Right lobe of liver (tissue), 6 donors: ENCODE results near the gene FBXO7. TPM values are rescaled to one million over a fixed set of nuclear protein-coding genes. Genes with fewer than 3 reads are reported as not detected.

Experiments
- ATAC-seq, 4 donors: fragments of 200-7000 bp; cut with Tn5 transposase; one replicate each; pipeline ENCODE4 v1.9.1; 2020; ENCODE audit warnings: mild to moderate bottlenecking in 4 of 4, moderate library complexity in 4 of 4
- DNase-seq, 3 donors: peaks; one replicate each; pipeline ENCODE4 v3.0.0-alpha.2; 2020
- H3K27ac ChIP-seq, 3 donors: fragments of 200-600 bp; one replicate each; pipeline ENCODE4 v1.8.0; 2022
- H3K27me3 ChIP-seq, 2 donors: fragments of 200-600 bp; one replicate each; pipeline ENCODE4 v1.8.0; 2022
- H3K36me3 ChIP-seq, 4 donors: fragments of 200-600 bp; sonication (generic) in 1 of 4; one replicate each; pipeline versions ENCODE4 v1.5.1 to v1.8.0; 2017 to 2022; ENCODE audit warnings: control low read depth in 1 of 4
- H3K4me1 ChIP-seq, 4 donors: fragments of 200-600 bp; sonication (generic) in 1 of 4; one replicate each; pipeline versions ENCODE4 v1.5.1 to v1.8.0; 2017 to 2022; ENCODE audit warnings: control low read depth in 1 of 4
- H3K4me3 ChIP-seq, 3 donors: fragments of 200-600 bp; one replicate each; pipeline ENCODE4 v1.8.0; 2022
- H3K9me3 ChIP-seq, 4 donors: fragments of 200-600 bp; sonication (generic) in 1 of 4; one replicate each; pipeline versions ENCODE4 v1.5.1 to v1.8.0; 2017 to 2022; ENCODE audit warnings: control low read depth in 1 of 4
- CTCF ChIP-seq, 4 donors: fragments of 200-600 bp in 3 of 4; fragments of 450-650 bp in 1 of 4; IDR thresholded peaks; one replicate each; pipeline versions ENCODE4 v1.5.1 to v1.8.0; 2016 to 2022; ENCODE audit warnings: antibody characterized with exemption in 4 of 4, mild to moderate bottlenecking in 2 of 4
- POLR2A ChIP-seq: fragments of 450-650 bp; IDR thresholded peaks from one replicate; pipeline ENCODE4 v1.6.1; 2017; ENCODE audit warnings: antibody characterized with exemption, mild to moderate bottlenecking
- WGBS: methylation state at CpG from one replicate; pipeline ENCODE4 v1.1.6; 2018; ENCODE audit warnings: low coverage, low lambda C conversion rate; ENCODE audit not compliant: insufficient coverage; ENCODE audit errors: missing lambda C conversion rate; 5-methylcytosine and 5-hydroxymethylcytosine counted together
- intact Hi-C, 2 donors: fragments of 100-400 bp; cut with DNase I; formaldehyde crosslinking; loops; one replicate each; pipeline versions ENCODE4 v1.11.2 to v1.14.1; 2022
- total RNA-seq, 6 experiments: library from RNA; depleted of rRNA in 2 of 6; stranded (reverse); fragments of >200 nt in 2 of 6; fragmentation: NEBNext Ultra II Directional in 3 of 6; extraction: Animal tissue kit (Norgen Biotek cat#: 25700) in 3 of 6; gene quantifications; one replicate each; pipeline versions ENCODE4 v1.1.0 to v1.2.4, GENCODE V29; 2016 to 2023
- donor health status: DM: no; HTN: yes; CAD: no.
- donor health status: DM: no; HTN: no; CAD: no.
- donor health status: DM: no; HTN: no; CAD: no.
- donor health status: DM: no; HTN: yes; CAD: no.
- donor health status: DM: no; HTN: yes; CAD: no.

The FBXO7 gene
- total RNA-seq, 6 experiments from 2014 or later = 37.7 to 100 (median 52.5) TPM

- 36% methylated on average over 1 of the region's 1 CpG for WGBS
- H3K9me3 ChIP-seq = no peaks in the 10 kb centered on the region
- DNase-seq (no peak), ATAC-seq (no peak)
- H3K4me3 ChIP-seq = no peak overlapping the region
- H3K27me3 ChIP-seq = no peaks in the 10 kb centered on the region
- no peak overlapping the region for H3K27ac ChIP-seq
- intact Hi-C loops = no loop called here
- no peak for TF ChIP-seq CTCF (IDR thresholded peaks at IDR 0.05)
- no peak for TF ChIP-seq POLR2A
- no peaks in the 10 kb centered on the region for H3K4me1 ChIP-seq
- no peaks in the 10 kb centered on the region for H3K36me3 ChIP-seq
Measured at GRCh38 chr22:32446321-32446720, 28.3 kb upstream of the FBXO7 start.

GRCh38 chr22:32448980-32449379, 25.6 kb upstream of the FBXO7 start:
- Histone ChIP-seq H3K27me3 (no peaks in the 10 kb centered on the region), H3K4me3 (no peak overlapping the region), H3K4me1 (no peaks in the 10 kb centered on the region), H3K9me3 (no peaks in the 10 kb centered on the region), H3K36me3 (no peaks in the 10 kb centered on the region), H3K27ac (no peak overlapping the region)
- WGBS = 55% methylated on average over 4 of the region's 4 CpGs
- intact Hi-C loops = no loop called here
- TF ChIP-seq POLR2A = no peak
- no peak for DNase-seq
- ATAC-seq = no peak

GRCh38 chr22:32457031-32457430, 17.6 kb upstream of the FBXO7 start:
- Histone ChIP-seq H3K36me3 (no peaks in the 10 kb centered on the region), H3K27ac (no peak overlapping the region), H3K4me1 (no peaks in the 10 kb centered on the region), H3K27me3 (no peaks in the 10 kb centered on the region), H3K9me3 (no peaks in the 10 kb centered on the region), H3K4me3 (no peak overlapping the region)
- no peak for ATAC-seq
- WGBS = 66% methylated on average over 2 of the region's 4 CpGs
- no peak for DNase-seq
- intact Hi-C loops = no loop called here
- TF ChIP-seq CTCF (IDR thresholded peaks at IDR 0.05) = no peak
- TF ChIP-seq POLR2A = no peak

- no peaks in the 10 kb centered on the region for H3K9me3 ChIP-seq
- WGBS = 42% methylated on average over 3 of the region's 3 CpGs
- intact Hi-C loops = no loop called here
Measured at GRCh38 chr22:32462452-32462851, 12.2 kb upstream of the FBXO7 start.

GRCh38 chr22:32465661-32466060, 8.9 kb upstream of the FBXO7 start:
- no peak for ATAC-seq
- Histone ChIP-seq H3K4me1 (no peaks in the 10 kb centered on the region), H3K9me3 (no peaks in the 10 kb centered on the region), H3K4me3 (no peak overlapping the region), H3K36me3 (no peaks in the 10 kb centered on the region), H3K27ac (no peak overlapping the region), H3K27me3 (no peaks in the 10 kb centered on the region)
- TF ChIP-seq POLR2A (no peak), CTCF (IDR thresholded peaks at IDR 0.05) (no peak)
- no peak for DNase-seq
- 74% methylated on average over 3 of the region's 3 CpGs for WGBS
- intact Hi-C loops = no loop called here

More at GRCh38 chr22:32462452-32462851, 12.2 kb upstream of the FBXO7 start:
- Histone ChIP-seq H3K4me3 (no peak overlapping the region), H3K36me3 (no peaks in the 10 kb centered on the region), H3K4me1 (no peaks in the 10 kb centered on the region), H3K27ac (no peak overlapping the region), H3K27me3 (no peaks in the 10 kb centered on the region)
- ATAC-seq = no peak
- TF ChIP-seq POLR2A (no peak), CTCF (IDR thresholded peaks at IDR 0.05) (no peak)
- DNase-seq = no peak
